ENCODE results near the gene RNH1.

The RNH1 gene

DNA sequence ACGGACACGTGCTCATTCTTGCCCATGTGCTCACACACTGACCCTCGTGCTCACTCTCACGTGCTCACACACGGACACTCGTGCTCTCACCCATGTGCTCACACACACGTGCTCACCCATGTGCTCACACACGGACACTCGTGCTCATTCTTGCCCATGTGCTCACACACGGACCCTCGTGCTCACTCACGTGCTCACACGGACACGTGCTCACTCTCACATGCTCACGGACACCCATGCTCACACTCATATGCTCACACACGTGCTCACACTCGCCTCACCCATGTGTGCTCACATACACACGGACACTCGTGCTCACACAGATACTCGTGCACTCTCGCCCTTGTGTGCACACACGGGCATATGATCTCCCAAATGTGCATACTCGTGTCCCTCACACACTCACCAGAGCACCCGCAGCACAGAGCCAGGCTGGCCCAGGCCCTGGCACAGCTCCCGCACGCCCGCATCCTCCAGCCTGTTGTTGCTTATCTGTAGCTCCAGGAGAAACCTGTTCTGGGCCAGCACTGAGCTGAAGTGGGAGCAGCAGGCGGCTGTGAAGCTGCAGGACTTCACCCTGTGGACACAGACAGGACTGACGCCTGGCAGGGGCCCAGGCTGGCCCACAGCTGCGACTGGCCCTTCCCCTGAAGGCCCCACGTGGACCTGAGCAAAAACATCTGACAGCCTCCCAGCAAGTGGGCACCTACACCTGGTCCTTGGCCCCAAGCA is 9.3 kb downstream of the RNH1 start:
- DNase-seq: no peak

DNA sequence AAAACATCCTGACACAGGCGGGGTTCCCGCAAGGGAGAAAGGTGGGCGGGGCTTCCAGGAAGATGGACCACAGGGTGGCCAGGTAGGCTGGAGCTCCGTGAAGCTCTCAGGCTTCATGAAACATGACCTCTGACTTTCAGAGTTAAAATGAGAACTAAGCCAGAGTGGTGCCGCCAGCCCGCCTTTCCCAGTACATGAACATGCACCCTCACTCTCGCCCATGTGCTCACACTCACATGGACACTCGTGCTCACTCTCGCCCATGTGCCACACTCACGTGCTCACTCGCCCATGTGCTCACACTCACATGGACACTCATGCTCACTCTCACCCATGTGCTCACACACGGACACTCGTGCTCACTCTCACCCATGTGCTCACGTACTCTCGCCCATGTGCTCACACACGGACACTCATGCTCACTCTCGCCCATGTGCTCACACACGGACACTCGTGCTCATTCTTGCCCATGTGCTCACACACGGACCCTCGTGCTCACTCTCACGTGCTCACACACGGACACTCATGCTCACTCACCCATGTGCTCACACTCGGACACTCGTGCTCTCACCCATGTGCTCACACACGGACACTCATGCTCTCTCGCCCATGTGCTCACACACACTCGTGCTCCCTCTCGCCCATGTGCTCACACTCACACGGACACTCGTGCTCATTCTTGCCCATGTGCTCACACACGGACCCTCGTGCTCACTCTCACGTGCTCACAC is 10.0 kb downstream of the RNH1 start:
- DNase-seq: no peak

DNA sequence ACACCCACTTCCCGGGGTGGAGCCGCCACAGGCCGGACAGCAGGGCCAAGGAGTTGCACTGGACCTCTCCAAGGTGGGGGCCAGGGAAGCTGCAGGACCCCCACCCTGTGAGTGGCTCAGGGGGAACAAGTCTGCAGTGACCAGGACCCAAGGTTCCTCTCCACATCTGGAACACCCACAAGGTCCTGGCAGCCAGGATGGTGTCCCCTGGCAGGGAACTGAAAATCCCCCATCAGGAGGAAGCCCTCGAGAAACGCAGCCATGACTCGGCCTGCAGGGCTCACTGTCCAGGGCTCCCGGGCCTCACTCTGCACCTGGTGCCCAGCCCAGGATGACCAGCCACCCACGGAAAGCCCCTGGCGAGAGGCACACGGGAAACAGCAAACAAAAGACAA is 11.5 kb downstream of the RNH1 start:
- DNase-seq: no peak

DNA sequence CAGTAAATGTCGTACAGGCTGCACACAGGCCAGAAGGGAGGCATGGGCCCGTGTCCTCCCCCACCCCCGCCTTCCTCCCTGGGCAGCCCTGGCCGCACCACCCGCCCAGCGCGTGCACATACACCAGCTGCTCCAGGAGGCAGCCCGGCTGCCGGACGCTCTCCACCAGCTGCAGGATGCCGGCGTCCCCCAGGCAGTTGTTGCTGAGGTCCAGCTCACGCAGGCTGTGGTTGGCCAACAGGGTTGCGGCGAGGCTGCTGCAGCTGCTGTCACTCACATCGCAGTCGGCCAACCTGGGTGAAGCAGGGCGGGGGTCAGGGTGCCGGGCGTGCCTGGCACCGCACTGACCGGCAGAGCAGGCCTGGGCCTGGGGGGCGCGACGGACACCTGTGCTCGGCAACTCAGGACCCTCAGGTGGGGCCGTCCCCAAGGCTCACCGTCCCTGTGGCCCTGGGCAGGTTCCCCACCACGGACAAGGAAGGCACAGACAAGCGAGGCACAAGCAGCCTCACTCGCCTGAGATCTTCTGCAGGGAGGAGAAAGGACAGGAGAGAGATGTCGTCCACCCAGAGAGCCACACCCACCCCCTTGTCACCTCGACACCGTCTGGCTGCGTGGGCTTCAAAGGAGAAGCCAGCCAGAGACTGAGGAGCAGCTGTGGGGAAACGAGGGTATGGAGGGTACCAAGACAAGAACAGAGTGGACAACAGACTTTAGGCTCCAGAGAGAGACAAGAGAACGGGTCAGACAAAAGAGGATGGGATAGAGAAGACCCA is 12.1 kb downstream of the RNH1 start:
- DNase-seq: no peak

DNA sequence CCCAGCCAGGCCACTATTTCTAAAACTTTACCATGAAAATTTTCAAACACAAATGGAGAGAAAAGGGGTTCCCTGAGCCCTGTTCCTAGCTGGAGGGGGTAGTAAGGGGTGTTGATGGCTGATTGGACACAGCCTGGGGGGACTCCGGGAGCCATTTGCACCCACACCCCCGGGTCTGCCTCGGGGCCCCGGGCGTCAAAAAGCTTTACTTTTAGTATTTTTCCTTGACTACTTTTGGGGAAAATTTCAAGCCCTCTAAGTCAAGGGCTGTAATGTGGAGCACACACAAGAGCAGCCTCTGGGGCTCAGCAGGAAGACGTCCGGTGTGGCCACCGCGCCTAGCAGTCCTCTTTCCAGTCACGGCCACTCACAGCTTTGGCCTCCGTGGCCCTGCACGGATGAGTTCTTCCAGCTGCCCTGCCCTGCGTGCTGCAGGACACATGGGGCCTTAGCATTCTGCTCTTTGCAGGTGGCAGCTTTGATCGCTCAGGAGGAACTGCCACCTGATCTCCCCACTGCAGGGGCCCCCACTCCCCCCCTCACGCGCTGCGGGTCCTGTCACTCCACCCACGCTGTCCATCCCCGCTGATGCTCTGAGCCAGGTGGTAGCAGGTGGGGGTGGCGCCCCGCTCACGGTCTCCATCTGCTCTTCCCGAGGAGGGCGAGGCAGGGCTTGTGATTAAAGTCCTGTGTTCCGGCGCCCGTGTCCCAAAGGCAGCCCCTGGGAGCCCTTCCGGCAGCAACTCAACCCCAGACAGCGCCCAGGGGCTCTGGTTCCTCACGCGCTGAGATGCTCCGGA is 14.4 kb downstream of the RNH1 start:
- DNase-seq: no peak

DNA sequence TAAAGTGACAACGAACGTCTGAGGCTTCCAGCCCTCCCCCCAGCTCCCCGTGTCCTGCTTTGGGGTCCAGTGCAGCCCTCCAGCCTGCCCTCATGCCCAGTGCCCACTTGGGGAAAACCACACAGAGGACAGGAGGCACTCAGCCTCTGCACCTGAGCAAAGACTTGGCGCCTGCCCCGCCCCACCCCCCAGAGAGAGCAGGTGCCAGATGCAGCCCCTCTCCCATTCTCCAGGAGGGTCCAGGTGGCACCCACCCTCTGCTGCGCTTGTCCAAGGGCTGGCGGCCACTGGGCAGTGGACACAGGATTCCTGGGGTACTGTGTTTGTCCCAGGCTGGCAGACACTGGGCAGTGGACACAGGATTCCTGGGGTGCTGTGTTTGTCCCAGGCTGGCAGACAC is 15.7 kb downstream of the RNH1 start:
- no peak for DNase-seq

DNA sequence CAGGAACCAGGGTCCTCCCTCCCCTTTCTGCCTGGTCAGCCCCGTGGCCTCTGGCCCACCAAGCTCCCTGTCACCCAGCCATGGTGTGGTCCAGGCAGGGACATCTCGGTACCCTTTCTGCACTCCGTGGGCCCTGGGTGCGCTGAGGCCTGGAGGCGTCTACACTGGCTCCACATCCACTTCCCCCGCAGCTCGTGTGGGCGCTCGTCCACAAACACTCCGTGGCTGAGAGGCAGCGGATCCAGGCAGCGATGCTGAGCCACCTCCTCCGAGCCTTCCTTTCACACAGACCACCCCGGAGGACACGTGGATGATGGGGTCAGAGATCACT is 16.1 kb downstream of the RNH1 start:
- no peak for DNase-seq

DNA sequence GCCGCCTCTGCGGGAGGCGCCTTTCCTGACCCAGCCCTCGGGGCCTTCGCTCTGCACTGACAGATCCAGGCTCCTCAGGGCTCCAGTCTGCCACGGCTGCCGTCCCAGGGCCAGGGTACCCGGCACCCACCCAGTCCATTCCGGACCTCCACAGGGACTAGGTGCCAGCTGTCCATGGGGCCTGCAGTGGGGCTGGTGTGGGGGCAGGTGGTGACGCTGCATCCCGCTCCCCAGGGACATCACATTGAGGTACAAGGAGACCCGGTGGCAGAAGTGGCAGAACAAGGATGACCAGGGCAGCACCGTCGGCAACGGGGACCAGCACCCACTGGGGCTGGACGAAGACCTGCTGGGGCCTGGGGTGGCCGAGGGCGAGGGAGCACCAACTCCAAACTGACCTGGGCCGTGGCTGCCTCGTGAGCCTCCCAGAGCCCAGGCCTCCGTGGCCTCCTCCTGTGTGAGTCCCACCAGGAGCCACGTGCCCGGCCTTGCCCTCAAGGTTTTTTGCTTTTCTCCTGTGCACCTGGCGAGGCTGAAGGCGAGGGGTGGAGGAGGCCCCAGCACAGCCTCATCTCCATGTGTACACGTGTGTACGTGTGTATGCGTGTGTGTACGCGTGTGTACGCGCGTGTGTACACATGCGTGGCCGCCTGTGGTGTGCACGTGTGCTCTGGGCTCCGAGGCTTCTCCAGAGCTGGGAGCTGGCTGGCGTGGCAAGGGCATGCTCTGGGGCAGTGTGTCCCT is 16.7 kb downstream of the RNH1 start:
- no peak for DNase-seq

DNA sequence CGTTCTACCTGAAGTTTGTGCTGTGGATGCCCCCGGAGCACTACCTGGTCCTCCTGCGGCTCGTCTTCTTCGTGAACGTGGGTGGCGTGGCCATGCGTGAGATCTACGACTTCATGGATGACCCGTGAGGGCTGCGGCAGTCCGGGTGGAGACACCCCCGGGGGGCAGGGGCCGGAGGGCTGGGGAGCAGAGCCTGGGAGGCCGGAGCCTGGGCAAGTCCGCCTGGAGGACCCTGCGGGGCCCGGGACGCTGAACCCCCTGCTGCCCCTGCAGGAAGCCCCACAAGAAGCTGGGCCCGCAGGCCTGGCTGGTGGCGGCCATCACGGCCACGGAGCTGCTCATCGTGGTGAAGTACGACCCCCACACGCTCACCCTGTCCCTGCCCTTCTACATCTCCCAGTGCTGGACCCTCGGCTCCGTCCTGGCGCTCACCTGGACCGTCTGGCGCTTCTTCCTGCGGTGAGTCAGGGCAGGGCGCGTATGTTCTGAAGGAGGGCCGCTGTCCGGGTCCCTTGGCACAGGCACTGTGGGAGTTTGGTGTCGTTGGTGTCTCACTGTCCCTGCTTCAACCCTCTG is 17.3 kb downstream of the RNH1 start:
- no peak for DNase-seq

DNA sequence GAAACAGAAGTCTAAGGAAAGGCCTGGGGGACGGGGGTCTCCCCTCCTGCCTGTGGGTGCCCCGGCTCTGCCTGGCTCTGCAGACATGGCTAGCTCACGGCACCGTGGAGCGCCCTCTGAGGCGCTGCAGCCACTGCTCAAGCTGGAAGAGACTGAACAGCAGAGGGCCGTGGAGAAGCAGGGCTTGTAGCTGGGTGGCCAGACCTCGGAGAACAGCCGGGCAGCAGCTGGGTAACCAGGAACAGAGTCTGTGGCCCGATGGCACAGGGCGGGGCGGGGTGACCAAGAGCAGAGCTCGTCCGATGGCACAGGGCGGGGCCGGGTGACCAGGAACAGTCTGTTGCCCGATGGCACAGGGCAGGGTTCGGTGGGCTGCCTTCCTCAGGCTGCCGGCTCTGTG is 18.1 kb downstream of the RNH1 start:
- no peak for DNase-seq

DNA sequence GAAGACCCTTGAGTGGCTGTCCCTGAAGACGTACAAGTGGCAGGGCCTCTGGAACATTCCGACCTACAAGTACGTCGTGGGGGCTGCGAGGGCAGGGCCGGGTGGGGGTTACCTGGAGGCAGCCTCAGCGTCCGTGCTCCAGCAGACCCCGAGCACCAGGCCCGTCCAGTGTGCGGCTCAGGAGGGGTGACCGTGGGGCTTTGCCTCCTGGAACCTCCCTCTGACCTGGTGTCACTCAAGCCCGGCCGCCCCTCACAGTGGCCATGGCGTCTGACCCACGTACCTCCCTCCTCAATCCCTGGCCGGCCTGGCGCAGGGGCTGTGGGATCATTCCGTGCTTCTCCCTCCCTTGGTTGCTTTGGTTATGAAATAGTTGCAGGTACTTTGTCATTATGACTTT is 18.5 kb downstream of the RNH1 start:
- DNase-seq: no peak

DNA sequence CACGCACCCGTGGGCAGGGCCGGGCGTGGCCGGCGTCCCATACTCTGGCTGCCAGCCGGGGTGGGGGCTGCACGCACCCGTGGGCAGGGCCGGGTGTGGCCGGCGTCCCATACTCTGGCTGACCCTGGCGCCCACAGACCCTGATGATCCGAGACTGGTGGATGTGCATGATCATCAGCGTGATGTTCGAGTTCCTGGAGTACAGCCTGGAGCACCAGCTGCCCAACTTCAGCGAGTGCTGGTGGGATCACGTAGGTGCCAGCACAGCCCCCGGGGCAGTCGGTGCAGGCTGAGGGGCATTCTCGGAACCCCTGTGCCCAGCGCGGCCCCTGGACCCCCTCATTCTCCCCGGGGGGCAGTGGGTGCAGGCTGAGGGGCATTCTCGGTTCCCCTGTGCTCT is 19.0 kb downstream of the RNH1 start:
- DNase-seq: no peak

DNA sequence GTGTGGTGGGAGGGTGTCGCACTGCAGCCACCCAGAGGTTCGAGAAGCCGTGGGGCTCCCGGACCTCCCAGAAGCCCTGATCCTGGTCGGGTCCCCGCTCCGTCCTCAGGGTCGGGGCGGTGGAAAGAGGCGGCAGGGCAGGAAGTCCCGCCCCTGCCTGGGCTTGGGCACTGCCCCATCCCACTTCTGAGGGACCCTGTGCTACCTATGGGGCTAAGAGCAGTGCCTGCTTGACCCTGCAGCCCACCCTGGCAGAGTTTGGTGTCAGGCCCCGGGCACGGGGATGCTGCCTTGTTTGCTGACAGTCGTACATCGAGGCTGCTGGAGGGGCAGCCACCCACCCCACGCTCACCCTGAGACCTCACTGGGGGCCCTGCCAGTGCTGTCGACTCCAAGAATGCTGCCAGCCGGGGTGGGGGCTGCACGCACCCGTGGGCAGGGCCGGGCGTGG is 19.4 kb downstream of the RNH1 start:
- no peak for DNase-seq

DNA sequence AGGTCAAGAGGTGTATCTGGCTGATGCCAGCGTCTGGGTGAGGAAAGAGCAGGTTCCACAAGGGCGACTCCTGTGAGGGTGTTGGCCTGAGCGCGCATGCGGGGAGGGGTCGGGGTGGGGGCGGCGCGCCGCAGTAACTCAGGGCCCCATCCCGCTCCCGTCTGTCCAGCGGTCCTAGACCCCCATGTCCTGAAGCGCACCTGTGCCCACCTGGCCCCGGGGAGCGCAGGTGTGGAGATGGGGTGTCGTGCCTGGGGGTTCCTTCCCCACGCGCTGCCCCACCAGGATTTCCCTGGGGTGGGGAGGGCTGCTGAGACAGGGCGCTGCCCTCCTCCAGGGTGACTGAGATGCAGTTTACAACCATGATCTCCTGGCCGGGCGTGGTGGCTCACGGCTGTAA is 20.9 kb downstream of the RNH1 start:
- DNase-seq: no peak

DNA sequence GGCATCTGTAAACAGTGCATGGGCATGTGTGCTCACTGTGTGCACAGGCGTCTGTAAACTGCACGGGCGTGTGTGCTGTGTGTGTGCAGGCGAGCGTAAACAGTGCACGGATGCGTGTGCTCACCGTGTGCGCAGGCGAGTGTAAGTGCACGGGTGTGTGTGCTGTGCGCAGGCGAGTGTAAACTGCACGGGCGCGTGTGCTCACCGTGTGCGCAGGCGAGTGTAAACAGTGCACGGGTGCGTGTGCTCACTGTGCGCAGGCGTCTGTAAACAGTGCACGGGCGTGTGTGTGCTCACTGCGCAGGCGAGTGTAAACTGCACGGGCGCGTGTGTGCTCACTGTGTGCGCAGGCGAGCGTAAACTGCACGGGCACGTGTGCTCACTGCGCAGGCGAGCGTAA is 22.4 kb downstream of the RNH1 start:
- no peak for DNase-seq

DNA sequence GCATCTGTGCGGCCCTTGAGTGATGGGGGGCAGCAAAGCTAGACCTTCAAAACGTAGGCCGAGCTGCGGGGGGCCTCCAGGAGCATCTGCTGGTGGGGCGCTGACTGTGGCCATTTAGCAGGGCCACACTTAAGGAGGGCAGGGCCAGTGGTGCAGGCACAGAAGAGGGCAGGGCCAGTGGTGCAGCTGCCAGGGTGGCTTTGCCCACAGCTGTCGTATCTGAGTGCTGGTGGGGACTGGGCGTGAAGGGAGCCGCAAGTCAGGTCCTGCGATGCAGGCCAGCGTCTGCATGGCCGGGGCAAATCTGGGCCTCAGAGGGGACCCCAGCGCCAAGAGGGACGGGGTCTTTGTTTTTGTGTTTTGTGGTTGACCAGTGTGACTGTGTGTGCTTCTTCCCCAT is 27.7 kb downstream of the RNH1 start:
- no peak for DNase-seq

DNA sequence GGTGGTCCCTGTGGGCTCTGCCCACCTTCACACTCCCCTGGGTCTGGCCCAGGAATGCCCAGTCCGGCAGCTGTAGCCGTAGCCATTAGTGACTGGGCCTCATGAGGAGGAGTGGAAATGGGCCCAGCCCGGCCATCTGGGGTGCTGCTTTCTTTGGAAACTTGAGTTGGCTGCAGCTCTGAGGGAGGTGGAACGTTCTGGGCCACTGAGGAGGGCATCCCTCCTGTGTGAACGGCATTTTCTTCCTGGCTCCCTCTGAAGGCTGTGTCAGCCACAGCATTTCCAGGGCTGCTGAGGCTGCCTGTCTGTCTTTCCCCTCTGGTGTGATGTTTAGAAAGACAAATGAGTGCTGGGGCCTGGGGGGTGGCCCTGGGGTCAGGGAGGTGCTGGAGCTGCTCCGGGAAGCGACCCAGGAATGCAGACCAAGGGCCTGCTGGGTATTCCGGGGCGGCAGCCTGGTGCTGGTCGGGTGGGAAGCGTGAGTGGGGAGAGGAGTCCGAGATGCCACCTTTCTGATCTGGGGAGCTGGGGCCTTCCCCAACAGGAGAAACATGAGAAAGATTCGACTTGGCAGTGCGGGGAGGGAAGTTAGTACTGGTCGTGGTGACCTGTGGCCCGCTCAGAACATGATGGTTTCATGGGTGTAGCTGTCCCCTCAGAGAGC is 29.9 kb downstream of the RNH1 start:
- DNase-seq: no peak

DNA sequence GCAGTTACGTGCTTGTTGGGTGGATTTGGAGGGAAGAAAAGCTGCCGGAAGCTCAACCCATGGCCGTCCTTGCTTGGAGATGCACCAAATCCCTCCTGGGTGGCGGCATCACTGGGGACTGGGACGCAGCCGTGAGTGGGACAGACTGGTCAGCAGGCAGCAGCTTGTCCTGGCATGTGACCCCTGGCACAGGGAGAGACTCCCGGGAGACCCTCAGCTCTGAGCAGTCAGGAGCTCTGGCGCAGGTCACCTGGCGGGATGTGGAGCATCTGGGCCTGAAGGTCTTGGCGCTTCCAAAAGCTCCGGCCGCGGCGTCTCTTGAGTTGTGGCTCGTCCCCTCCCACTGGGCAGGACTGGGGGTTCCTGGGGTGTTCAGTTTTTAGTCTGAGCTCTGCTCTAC is 30.6 kb downstream of the RNH1 start:
- DNase-seq: no peak

DNA sequence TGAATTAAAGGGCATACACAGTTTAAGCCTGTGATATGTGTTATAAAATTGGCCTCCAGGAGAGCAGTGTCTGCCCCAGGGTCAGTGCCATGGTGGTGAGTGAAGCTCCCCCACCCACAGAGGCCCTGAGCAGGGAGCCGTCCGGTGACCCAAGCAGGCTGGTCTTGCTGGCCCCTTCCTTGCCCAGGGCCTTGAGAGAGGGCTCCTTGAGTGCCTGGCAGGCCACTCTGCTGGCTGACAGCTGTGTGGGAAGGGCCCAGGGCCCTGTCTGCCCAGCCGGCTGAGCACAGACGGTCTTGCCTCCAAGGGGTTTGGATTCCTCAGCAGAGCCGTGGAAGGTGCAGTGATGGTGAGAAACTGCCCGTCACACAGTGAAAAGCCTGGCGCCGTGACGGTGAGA is 31.1 kb downstream of the RNH1 start:
- DNase-seq: no peak

DNA sequence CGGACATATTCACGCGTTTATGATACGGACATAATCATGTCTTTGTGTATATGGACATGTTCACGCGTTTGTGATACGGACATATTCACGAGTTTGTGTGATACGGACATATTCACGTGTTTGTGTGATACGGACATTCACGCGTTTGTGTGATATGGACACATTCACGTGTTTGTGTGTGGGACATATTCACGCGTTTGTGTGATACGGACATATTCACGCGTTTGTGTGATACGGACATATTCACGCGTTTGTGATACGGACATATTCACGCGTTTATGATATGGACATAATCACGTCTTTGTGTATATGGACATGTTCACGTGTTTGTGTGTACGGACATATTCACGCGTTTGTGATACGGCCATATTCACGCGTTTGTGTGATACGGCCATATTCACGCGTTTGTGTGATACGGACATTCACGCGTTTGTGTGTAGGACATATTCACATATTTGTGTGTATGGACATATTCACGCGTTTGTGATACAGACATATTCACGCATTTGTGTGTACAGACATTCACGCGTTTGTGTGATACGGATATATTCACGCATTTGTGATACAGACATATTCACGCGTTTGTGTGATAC is 32.0 kb downstream of the RNH1 start:
- no peak for DNase-seq

All from activated CD4-positive, alpha-beta T cell treated with anti-CD3 and anti-CD28 coated beads, Interleukin-2, amount 50 U/mL, for 1 hour (primary cell).